Natural killer cell (primary cell): Measurements from ENCODE around the gene CCR1. TPM values are rescaled to one million over a fixed set of nuclear protein-coding genes. Genes with fewer than 3 reads are reported as not detected.
A peak's percentile ranks its signal among the peaks of the same experiment; 100 is the strongest.

ENCODE experiments used
- ATAC-seq, 3 donors: fragments of 150-1000 bp in 2 of 3; fragments of 200-7000 bp in 1 of 3; cut with Tn5 transposase; 1 replicate in 1 of 3; 2 replicates in 2 of 3; pipeline ENCODE4 v1.10.0; 2021; ENCODE audit warnings: mild to moderate bottlenecking in 2 of 3, moderate library complexity in 2 of 3
- DNase-seq, 2 donors: peaks; one replicate each; pipeline versions ENCODE4 v3.0.0 to v3.0.0-alpha.2; 2013 to 2021; ENCODE audit warnings: mixed read lengths in 1 of 2
- H3K27ac ChIP-seq: one replicate; pipeline ENCODE4 v1.5.1; 2013; ENCODE audit warnings: mild to moderate bottlenecking, low read length
- H3K27me3 ChIP-seq: one replicate; pipeline ENCODE4 v1.6.1; 2013; ENCODE audit warnings: low read length; ENCODE audit not compliant: control insufficient read depth, insufficient read depth
- H3K36me3 ChIP-seq: one replicate; pipeline ENCODE4 v1.6.1; 2013; ENCODE audit warnings: low read length; ENCODE audit not compliant: control insufficient read depth, insufficient read depth
- H3K4me1 ChIP-seq: one replicate; pipeline ENCODE4 v1.6.1; 2013; ENCODE audit warnings: low read length; ENCODE audit not compliant: control insufficient read depth, insufficient read depth
- H3K4me3 ChIP-seq: one replicate; pipeline ENCODE4 v1.5.1; 2013; ENCODE audit warnings: low read length
- H3K9me3 ChIP-seq: one replicate; pipeline ENCODE4 v1.6.1; 2013; ENCODE audit warnings: low read length; ENCODE audit not compliant: control insufficient read depth, insufficient read depth
- H3K27ac Mint-ChIP-seq, 2 donors: one replicate each; pipeline ENCODE4 v1.8.0; 2022; ENCODE audit warnings: mild to moderate bottlenecking in 2 of 2, mixed read lengths in 2 of 2, moderate library complexity in 1 of 2
- H3K27me3 Mint-ChIP-seq, 2 donors: one replicate each; pipeline ENCODE4 v1.8.0; 2022; ENCODE audit warnings: low read depth in 2 of 2, mixed read lengths in 2 of 2
- H3K36me3 Mint-ChIP-seq: one replicate; pipeline ENCODE4 v1.8.0; 2022; ENCODE audit warnings: mixed read lengths
- H3K4me1 Mint-ChIP-seq, 2 donors: one replicate each; pipeline ENCODE4 v1.8.0; 2022; ENCODE audit warnings: mixed read lengths in 2 of 2
- H3K4me3 Mint-ChIP-seq: one replicate; pipeline ENCODE4 v1.8.0; 2022; ENCODE audit warnings: mild to moderate bottlenecking, moderate library complexity, mixed read lengths
- H3K9me3 Mint-ChIP-seq, 2 donors: one replicate each; pipeline ENCODE4 v1.8.0; 2022; ENCODE audit warnings: mixed read lengths in 2 of 2
- WGBS: methylation state at CpG from one replicate; pipeline ENCODE4 v1.1.7; 2013; ENCODE audit warnings: missing lambda C conversion rate; ENCODE audit not compliant: insufficient coverage; 5-methylcytosine and 5-hydroxymethylcytosine counted together
- intact Hi-C: fragments of 100-400 bp; cut with micrococcal nuclease; formaldehyde crosslinking; loops from one replicate; pipeline ENCODE4 v1.14.2; 2022
- total RNA-seq, 4 donors: library from RNA; stranded (reverse); fragments of 120-200 nt in 1 of 4; gene quantifications; one replicate each; pipeline versions ENCODE4 v1.2.3 to v1.2.4, GENCODE V29; 2013 to 2022
- TF ChIP-seq, protein P1 (sequence below): fragments of 200-600 bp; IDR thresholded peaks from one replicate; pipeline ENCODE4 v1.8.0; 2022; ENCODE audit warnings: antibody characterized with exemption

CCR1 gene
- total RNA-seq, 3 donors from 2014 or later (not counting 1 experiment from before 2014, with no cell fraction given) = 2.1 to 26.0 (median 3.8) TPM

DNA sequence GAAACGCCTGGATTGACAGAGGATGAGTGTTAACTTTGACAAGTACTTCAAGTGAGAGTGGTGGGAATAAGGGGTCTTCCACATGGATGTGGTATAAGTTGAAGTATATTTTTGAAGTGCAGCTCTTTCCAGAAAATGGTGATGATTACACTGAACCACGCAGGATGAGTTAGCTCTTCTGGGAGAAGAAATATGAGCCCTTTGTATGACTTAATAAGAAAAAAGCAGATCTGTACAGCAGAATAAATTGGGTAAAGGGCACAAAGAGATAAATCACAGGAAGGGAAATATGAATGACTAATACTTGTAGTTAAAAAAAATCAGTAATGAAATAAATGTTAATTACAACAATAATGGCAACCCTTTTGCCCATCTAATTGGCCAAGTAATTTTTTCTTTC, 35.4 kb upstream of the CCR1 start:
- peaks cover 2 to 9% of the 10 kb centered on the region in 2 donors for H3K4me1 Mint-ChIP-seq
- no peaks in the 10 kb centered on the region for H3K27me3 ChIP-seq
- H3K9me3 Mint-ChIP-seq = no peaks in the 10 kb centered on the region
- DNase-seq = no peak
- no peaks in the 10 kb centered on the region for H3K36me3 Mint-ChIP-seq
- H3K27me3 Mint-ChIP-seq = no peaks in the 10 kb centered on the region
- H3K27ac ChIP-seq = no peak overlapping the region
- no peak for ATAC-seq
- 89% methylated on average over 2 of the region's 2 CpGs for WGBS
- H3K4me3 Mint-ChIP-seq = no peak overlapping the region
- intact Hi-C loops = no loop called here
- H3K36me3 ChIP-seq = no peaks in the 10 kb centered on the region
- TF ChIP-seq, protein P1, sequence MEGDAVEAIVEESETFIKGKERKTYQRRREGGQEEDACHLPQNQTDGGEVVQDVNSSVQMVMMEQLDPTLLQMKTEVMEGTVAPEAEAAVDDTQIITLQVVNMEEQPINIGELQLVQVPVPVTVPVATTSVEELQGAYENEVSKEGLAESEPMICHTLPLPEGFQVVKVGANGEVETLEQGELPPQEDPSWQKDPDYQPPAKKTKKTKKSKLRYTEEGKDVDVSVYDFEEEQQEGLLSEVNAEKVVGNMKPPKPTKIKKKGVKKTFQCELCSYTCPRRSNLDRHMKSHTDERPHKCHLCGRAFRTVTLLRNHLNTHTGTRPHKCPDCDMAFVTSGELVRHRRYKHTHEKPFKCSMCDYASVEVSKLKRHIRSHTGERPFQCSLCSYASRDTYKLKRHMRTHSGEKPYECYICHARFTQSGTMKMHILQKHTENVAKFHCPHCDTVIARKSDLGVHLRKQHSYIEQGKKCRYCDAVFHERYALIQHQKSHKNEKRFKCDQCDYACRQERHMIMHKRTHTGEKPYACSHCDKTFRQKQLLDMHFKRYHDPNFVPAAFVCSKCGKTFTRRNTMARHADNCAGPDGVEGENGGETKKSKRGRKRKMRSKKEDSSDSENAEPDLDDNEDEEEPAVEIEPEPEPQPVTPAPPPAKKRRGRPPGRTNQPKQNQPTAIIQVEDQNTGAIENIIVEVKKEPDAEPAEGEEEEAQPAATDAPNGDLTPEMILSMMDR = no peak
- no peak overlapping the region for H3K27ac Mint-ChIP-seq
- H3K4me1 ChIP-seq = no peaks in the 10 kb centered on the region
- no peaks in the 10 kb centered on the region for H3K9me3 ChIP-seq
- H3K4me3 ChIP-seq = no peak overlapping the region

DNA sequence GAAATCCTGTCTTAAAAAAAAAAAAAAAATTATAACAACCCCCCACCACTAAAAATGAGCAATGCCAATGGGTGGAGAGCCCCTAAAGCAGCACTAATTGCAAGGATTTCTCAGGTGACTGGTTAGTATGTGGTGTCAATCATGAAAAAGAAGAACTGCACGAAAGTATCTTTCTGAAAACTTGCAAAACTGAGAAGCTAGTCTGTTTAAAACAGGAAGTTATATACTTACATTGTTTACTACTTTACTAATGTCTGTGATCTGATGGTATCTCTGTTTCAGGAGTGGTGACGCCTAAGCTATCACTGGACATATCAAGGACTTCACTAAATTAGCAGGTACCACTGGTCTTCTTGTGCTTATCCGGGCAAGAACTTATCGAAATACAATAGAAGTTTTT, 34.0 kb upstream of the CCR1 start, which contains the start of gene CCR3:
Gene CCR3 (plus strand): TSS at position 341 of the 400 bp plus-strand sequence. CDS start 22,699 bp downstream, outside the sequence.
- TF ChIP-seq, protein P1 = no peak

DNA sequence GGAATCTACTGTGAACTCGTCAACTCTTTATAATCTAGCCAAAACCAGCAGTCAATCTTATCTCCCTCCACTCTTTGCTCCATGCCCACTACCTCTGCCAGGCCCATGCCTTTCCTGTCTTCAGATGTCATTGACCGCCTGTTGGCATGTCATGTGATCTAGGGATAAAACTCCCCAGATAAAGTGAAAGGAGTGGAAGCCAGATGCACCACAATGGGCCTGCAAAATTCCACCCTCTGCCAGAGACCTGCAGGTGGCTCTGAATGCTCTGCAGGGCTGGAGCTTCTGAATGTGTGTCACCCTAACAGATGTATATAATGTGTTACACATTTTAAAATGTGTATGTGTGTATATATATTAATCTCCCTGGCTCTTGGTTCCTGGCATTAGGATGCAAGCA, 31.8 kb upstream of the CCR1 start:
- intact Hi-C loops = no loop called here
- Mint-ChIP-seq H3K27me3 (no peaks in the 10 kb centered on the region), H3K4me1 (peaks cover 36 to 45% of the 10 kb centered on the region in 2 donors), H3K27ac (peak overlapping the region in 1 of 2 donors; percentile 49), H3K4me3 (no peak overlapping the region), H3K9me3 (no peaks in the 10 kb centered on the region), H3K36me3 (no peaks in the 10 kb centered on the region)
- TF ChIP-seq, protein P1 = no peak
- H3K4me3 ChIP-seq = no peak overlapping the region
- WGBS = 46% methylated on average over 2 of the region's 2 CpGs
- no peaks in the 10 kb centered on the region for H3K9me3 ChIP-seq
- no peak for ATAC-seq
- H3K27ac ChIP-seq = no peak overlapping the region
- H3K36me3 ChIP-seq = no peaks in the 10 kb centered on the region
- no peaks in the 10 kb centered on the region for H3K27me3 ChIP-seq
- DNase-seq = no peak
- H3K4me1 ChIP-seq = peaks cover 14% of the 10 kb centered on the region

More for the DNA sequence above, 34.0 kb upstream of the CCR1 start, which contains the start of gene CCR3:
- intact Hi-C loops = no loop called here
- Mint-ChIP-seq H3K36me3 (no peaks in the 10 kb centered on the region), H3K4me1 (peaks cover 16 to 23% of the 10 kb centered on the region in 2 donors), H3K27me3 (no peaks in the 10 kb centered on the region), H3K27ac (peak within 1 kb of the TSS in 1 of 2 donors; percentile 50), H3K9me3 (no peaks in the 10 kb centered on the region), H3K4me3 (no peak within 1 kb of the TSS)
- 68% methylated on average over 3 of the region's 4 CpGs for WGBS
- DNase-seq = no peak
- Histone ChIP-seq H3K36me3 (no peaks in the 10 kb centered on the region), H3K27me3 (no peaks in the 10 kb centered on the region), H3K27ac (no peak within 1 kb of the TSS), H3K4me3 (no peak within 1 kb of the TSS), H3K4me1 (no peaks in the 10 kb centered on the region), H3K9me3 (no peaks in the 10 kb centered on the region)
- ATAC-seq = peak in 1 of 3 donors; percentile 83

DNA sequence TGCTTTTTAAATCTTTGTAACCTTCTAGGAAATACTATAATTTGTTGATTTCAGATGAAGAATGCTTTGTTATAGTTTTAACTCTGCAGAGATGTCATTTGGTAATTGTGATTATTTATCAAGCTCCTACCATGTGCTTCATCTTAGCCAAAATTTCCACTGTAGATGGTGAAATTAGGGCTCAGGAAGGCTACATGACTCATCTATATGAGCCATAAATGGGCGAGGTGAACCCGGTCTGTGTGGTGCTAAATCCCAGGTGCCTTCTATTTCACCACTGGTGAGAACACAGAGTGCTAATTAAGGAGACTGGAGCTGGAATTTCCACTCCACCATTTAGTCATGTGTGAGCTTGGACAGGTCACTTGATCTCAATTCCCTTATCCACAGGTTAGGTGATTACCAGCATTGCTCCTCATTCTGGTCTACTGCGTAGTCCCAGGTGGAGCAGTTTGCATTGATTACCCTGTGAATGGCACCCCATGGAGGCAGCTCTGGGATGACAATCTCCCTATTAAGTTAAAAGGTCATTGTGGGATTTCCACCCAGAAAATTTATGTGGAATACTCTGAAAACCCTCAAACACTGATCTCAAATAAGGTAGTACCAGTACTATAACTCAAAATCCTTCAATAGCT, 31.3 kb upstream of the CCR1 start:
- ATAC-seq (no peak), DNase-seq (no peak)
- no peaks in the 10 kb centered on the region for H3K27me3 Mint-ChIP-seq
- H3K27ac ChIP-seq = no peak overlapping the region
- peaks cover 36 to 50% of the 10 kb centered on the region in 2 donors for H3K4me1 Mint-ChIP-seq
- TF ChIP-seq, protein P1 = no peak
- H3K36me3 Mint-ChIP-seq = no peaks in the 10 kb centered on the region
- no peaks in the 10 kb centered on the region for H3K9me3 ChIP-seq
- H3K4me3 Mint-ChIP-seq = no peak overlapping the region
- 91% methylated on average over 3 of the region's 3 CpGs for WGBS
- H3K27me3 ChIP-seq = no peaks in the 10 kb centered on the region
- no peaks in the 10 kb centered on the region for H3K36me3 ChIP-seq
- no peak overlapping the region for H3K27ac Mint-ChIP-seq
- H3K9me3 Mint-ChIP-seq = no peaks in the 10 kb centered on the region
- H3K4me1 ChIP-seq = peaks cover 17% of the 10 kb centered on the region
- no peak overlapping the region for H3K4me3 ChIP-seq
- intact Hi-C loops = no loop called here
